SK-N-SH (cell line): ENCODE data around the gene HAUS2.

Source experiments
- CTCF ChIP-seq: fragments of 200-600 bp; sonication (generic); IDR thresholded peaks from 2 replicates; pipeline ENCODE4 v1.6.1; 2017; ENCODE audit warnings: antibody characterized with exemption, mild to moderate bottlenecking, moderate library complexity
- ELF1 ChIP-seq: IDR thresholded peaks from 2 replicates; pipeline ENCODE4 v1.4.0; 2012
- GABPA ChIP-seq: IDR thresholded peaks from 2 replicates; pipeline ENCODE4 v1.4.0; 2012; ENCODE audit warnings: low read depth, mild to moderate bottlenecking
- POLR2AphosphoS5 ChIP-seq: IDR thresholded peaks from 2 replicates; pipeline ENCODE4 v1.6.1; 2012; ENCODE audit warnings: low read depth, low read length
- REST ChIP-seq: IDR thresholded peaks from 2 replicates; pipeline ENCODE4 v1.6.1; 2012; ENCODE audit warnings: mild to moderate bottlenecking, low read depth, low read length, moderate library complexity
- SMC3 ChIP-seq: IDR thresholded peaks from 2 replicates; pipeline ENCODE4 v1.6.1; 2012; ENCODE audit warnings: low read depth, low read length, improper control_type of control experiment

- TF ChIP-seq REST (no peak), POLR2AphosphoS5 (no peak), CTCF (no peak), GABPA (no peak), ELF1 (no peak), SMC3 (no peak)
Measured at GRCh38 chr15:42510258-42511006, 38.2 kb upstream of the HAUS2 start.
